Endothelial cell of umbilical vein (primary cell): ENCODE data around the gene MLF2. TPM values are rescaled to one million over a fixed set of nuclear protein-coding genes. Genes with fewer than 3 reads are reported as not detected.
A peak's percentile ranks its signal among the peaks of the same experiment; 100 is the strongest.

Experiments
- BruUV-seq: library from RNA; stranded (reverse); fragments of 400-500 nt; replicated peaks from 2 replicates; lab custom pipeline; 2021; lab: Mats Ljungman, UMichigan
- CTCF ChIA-PET: fragments of 300-600, 350-600 bp; sonication (Branson Sonifier 250); formaldehyde crosslinking; loops from one replicate; lab custom pipeline; 2021; ENCODE audit warnings: antibody characterized with exemption, inconsistent platforms; lab: Charles Lee
- POLR2A ChIA-PET: fragments of 300-600, 350-600 bp; sonication (Branson Sonifier 250); formaldehyde crosslinking; loops from one replicate; lab custom pipeline; 2021; ENCODE audit warnings: antibody characterized with exemption, inconsistent platforms; lab: Charles Lee
- DNase-seq: peaks from one replicate; pipeline ENCODE4 v3.0.0-alpha.2; 2011; ENCODE audit warnings: low read depth, low spot score
- FAIRE-seq: peaks from 2 replicates; lab custom pipeline; 2011; peaks lifted over from hg19 to GRCh38; lab: Jason Lieb, UNC
- H2AFZ ChIP-seq: 2 replicates; pipeline ENCODE4 v1.6.0; 2012; ENCODE audit warnings: low read depth, low read length, control low read depth, inconsistent platforms
- H3K27ac ChIP-seq: 2 replicates; pipeline ENCODE4 v1.5.1; 2011; ENCODE audit warnings: low read depth, mild to moderate bottlenecking, control low read depth, low read length, moderate library complexity; ENCODE audit not compliant: insufficient read depth
- H3K27me3 ChIP-seq, 2 experiments: 2 replicates each; pipeline versions ENCODE4 v1.6.0 to v1.6.1; 2011; ENCODE audit warnings: low read length in 2 of 2, mixed read lengths in 1 of 2; ENCODE audit not compliant: control insufficient read depth in 2 of 2, insufficient read depth in 2 of 2
- H3K36me3 ChIP-seq, 2 experiments: 2 replicates in 1 of 2; 3 replicates in 1 of 2; pipeline ENCODE4 v1.5.1; 2011; ENCODE audit warnings: low read length in 2 of 2, mild to moderate bottlenecking in 1 of 2, moderate library complexity in 1 of 2; ENCODE audit not compliant: control insufficient read depth in 2 of 2, insufficient read depth in 2 of 2; ENCODE audit errors: extremely low read depth in 1 of 2
- H3K4me1 ChIP-seq: 3 replicates; pipeline ENCODE4 v1.5.1; 2011; ENCODE audit warnings: mild to moderate bottlenecking, low read length; ENCODE audit not compliant: control insufficient read depth, insufficient read depth; ENCODE audit errors: extremely low read depth
- H3K4me2 ChIP-seq: 2 replicates; pipeline ENCODE4 v1.6.1; 2011; ENCODE audit warnings: low read length, control low read depth, mixed read lengths; ENCODE audit not compliant: insufficient read depth
- H3K4me3 ChIP-seq, 3 experiments: fragments of 200-600 bp in 1 of 3; sonication (generic), shearing (Covaris generic) in 1 of 3; replicated peaks in 1 of 3; 2 replicates each; pipeline ENCODE4 v1.5.1; 2011 to 2016; ENCODE audit warnings: control low read depth in 3 of 3, low read length in 3 of 3, mild to moderate bottlenecking in 2 of 3, inconsistent platforms in 1 of 3, low read depth in 1 of 3, moderate library complexity in 1 of 3; ENCODE audit not compliant: insufficient read depth in 1 of 3
- H3K79me2 ChIP-seq: 2 replicates; pipeline ENCODE4 v1.6.0; 2012; ENCODE audit warnings: low read length, inconsistent platforms; ENCODE audit not compliant: control insufficient read depth, insufficient read depth
- H3K9ac ChIP-seq: replicated peaks from 2 replicates; pipeline ENCODE3; 2011; ENCODE audit warnings: low read length, control low read depth; ENCODE audit not compliant: insufficient read depth; ENCODE audit errors: extremely low read depth
- H3K9me1 ChIP-seq: replicated peaks from 3 replicates; pipeline ENCODE4 v1.6.0; 2011; ENCODE audit warnings: mild to moderate bottlenecking, low read length; ENCODE audit not compliant: control insufficient read depth, insufficient read depth; ENCODE audit errors: extremely low read depth
- H3K9me3 ChIP-seq: replicated peaks from 2 replicates; pipeline ENCODE4 v1.5.1; 2012; ENCODE audit warnings: low read length, inconsistent platforms; ENCODE audit not compliant: control insufficient read depth, insufficient read depth
- H4K20me1 ChIP-seq: replicated peaks from 2 replicates; pipeline ENCODE3; 2011; ENCODE audit warnings: mild to moderate bottlenecking, low read length; ENCODE audit not compliant: control insufficient read depth, insufficient read depth; ENCODE audit errors: extremely low read depth
- EZH2 ChIP-seq: IDR thresholded peaks from 2 replicates; pipeline ENCODE4 v1.6.1; 2012; ENCODE audit warnings: borderline replicate concordance, low read depth, mild to moderate bottlenecking, moderate library complexity, low read length, inconsistent platforms; ENCODE audit not compliant: severe bottlenecking
- FOS ChIP-seq: IDR thresholded peaks from 2 replicates; pipeline ENCODE4 v1.6.1; 2011; ENCODE audit warnings: mild to moderate bottlenecking, low read length, moderate library complexity, borderline replicate concordance; ENCODE audit not compliant: insufficient read depth
- GATA2 ChIP-seq: IDR thresholded peaks from 2 replicates; pipeline ENCODE4 v1.7.0; 2011; ENCODE audit warnings: low read depth, mild to moderate bottlenecking, moderate library complexity, mixed read lengths, low read length; ENCODE audit not compliant: insufficient read length, insufficient read depth
- JUN ChIP-seq: IDR thresholded peaks from 2 replicates; pipeline ENCODE4 v1.6.1; 2011; ENCODE audit warnings: borderline replicate concordance, low read depth; ENCODE audit not compliant: insufficient read length, insufficient read depth
- MYC ChIP-seq: IDR thresholded peaks from one replicate; pipeline ENCODE4 v1.6.1; 2011; ENCODE audit warnings: mild to moderate bottlenecking, low read depth, low read length
- POLR2A ChIP-seq: IDR thresholded peaks from 2 replicates; pipeline ENCODE4 v1.6.1; 2012; ENCODE audit warnings: low read depth, mild to moderate bottlenecking, control low read depth, low read length
- POLR2AphosphoS5 ChIP-seq: IDR thresholded peaks from 2 replicates; pipeline ENCODE4 v1.6.1; 2012; ENCODE audit warnings: low read depth, mild to moderate bottlenecking, control low read depth, low read length, moderate library complexity; ENCODE audit not compliant: insufficient read depth
- dilution Hi-C: fragments of 300-500 bp; cut with MboI; formaldehyde crosslinking; loops from one replicate; pipeline ENCODE4 v1.15.0; 2019; ENCODE audit warnings: low sequenced_read_pairs; ENCODE audit not compliant: extremely low pct_ligation_motif_present
- intact Hi-C: fragments of 100-400 bp; cut with micrococcal nuclease; formaldehyde crosslinking; loops from one replicate; pipeline ENCODE4 v1.10.0; 2022
- polyA plus RNA-seq, 4 experiments: library from polyadenylated mRNA; depleted of rRNA in 3 of 4; stranded (reverse) in 3 of 4; unstranded in 1 of 4; fragments of >200 nt; gene quantifications; 2 replicates each; pipeline versions ENCODE4 v1.2.1 to v1.2.3, GENCODE V29; 2011 to 2012; ENCODE audit warnings: missing spikeins in 1 of 4
- total RNA-seq: library from RNA; stranded (reverse); gene quantifications from 2 replicates; pipeline ENCODE4 v1.2.3, GENCODE V29; 2021
- TF ChIP-seq, protein P1 (sequence below), 2 donors: IDR thresholded peaks; 1 replicate in 1 of 2; 2 replicates in 1 of 2; pipeline ENCODE4 v1.5.1; 2011; ENCODE audit warnings: low read length in 2 of 2, mild to moderate bottlenecking in 2 of 2, moderate library complexity in 2 of 2, control low read depth in 1 of 2, inconsistent platforms in 1 of 2, low read depth in 1 of 2; ENCODE audit not compliant: insufficient read depth in 1 of 2; ENCODE audit errors: extremely low read depth in 1 of 2
- TF ChIP-seq, protein P2 (sequence below): IDR thresholded peaks from 2 replicates; pipeline ENCODE4 v1.6.1; 2011; ENCODE audit not compliant: insufficient read depth, insufficient read length

Gene MLF2
- total and polyA plus RNA-seq, 2 donors (not counting 3 experiments of a cell fraction or from before 2014, with no cell fraction given), result 147 to 306 TPM

GRCh38 chr12:6699259-6699988 lies 53.5 kb downstream of the MLF2 start:
- no TSS peak for BruUV-seq
- DNase-seq, result no peak
- Histone ChIP-seq H4K20me1 (no peaks in the 10 kb centered on the region), H3K36me3 (no peaks in the 10 kb centered on the region), H2AFZ (peak overlapping the region; percentile 24), H3K79me2 (no peaks in the 10 kb centered on the region), H3K4me1 (peaks cover 4% of the 10 kb centered on the region), H3K27ac (no peak overlapping the region), H3K4me3 (no peak overlapping the region), H3K9me1 (no peaks in the 10 kb centered on the region), H3K9ac (no peak overlapping the region), H3K4me2 (no peak overlapping the region), H3K9me3 (no peaks in the 10 kb centered on the region), H3K27me3 (peaks cover 33 to 47% of the 10 kb centered on the region in 2 experiments)
- intact Hi-C loops (loop anchor here (1.0 to 5.0 kb wide), 2 partner anchors 10 to 147 kb away; partner anchors contain the start of gene ZNF384), dilution Hi-C loops (no loop called here)
- ChIA-PET POLR2A (no interaction called here), CTCF (interaction anchor here (1.3 to 4.8 kb wide), 5 partner anchors 10 to 135 kb away, joined by 3 to 63 read pairs (median 7); no protein-coding TSS in a partner anchor)
- TF ChIP-seq GATA2 (no peak), POLR2A (no peak), EZH2 (peak; percentile 81), FOS (no peak), POLR2AphosphoS5 (no peak), MYC (no peak), JUN (no peak)
- TF ChIP-seq, protein P1, sequence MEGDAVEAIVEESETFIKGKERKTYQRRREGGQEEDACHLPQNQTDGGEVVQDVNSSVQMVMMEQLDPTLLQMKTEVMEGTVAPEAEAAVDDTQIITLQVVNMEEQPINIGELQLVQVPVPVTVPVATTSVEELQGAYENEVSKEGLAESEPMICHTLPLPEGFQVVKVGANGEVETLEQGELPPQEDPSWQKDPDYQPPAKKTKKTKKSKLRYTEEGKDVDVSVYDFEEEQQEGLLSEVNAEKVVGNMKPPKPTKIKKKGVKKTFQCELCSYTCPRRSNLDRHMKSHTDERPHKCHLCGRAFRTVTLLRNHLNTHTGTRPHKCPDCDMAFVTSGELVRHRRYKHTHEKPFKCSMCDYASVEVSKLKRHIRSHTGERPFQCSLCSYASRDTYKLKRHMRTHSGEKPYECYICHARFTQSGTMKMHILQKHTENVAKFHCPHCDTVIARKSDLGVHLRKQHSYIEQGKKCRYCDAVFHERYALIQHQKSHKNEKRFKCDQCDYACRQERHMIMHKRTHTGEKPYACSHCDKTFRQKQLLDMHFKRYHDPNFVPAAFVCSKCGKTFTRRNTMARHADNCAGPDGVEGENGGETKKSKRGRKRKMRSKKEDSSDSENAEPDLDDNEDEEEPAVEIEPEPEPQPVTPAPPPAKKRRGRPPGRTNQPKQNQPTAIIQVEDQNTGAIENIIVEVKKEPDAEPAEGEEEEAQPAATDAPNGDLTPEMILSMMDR (IDR thresholded peaks at IDR 0.05; ENCODE audit: extremely low read depth in 1 of 2, insufficient read depth in 1 of 2, low read depth in 1 of 2, low read length in 2 of 2), result no peak
- TF ChIP-seq, protein P2, sequence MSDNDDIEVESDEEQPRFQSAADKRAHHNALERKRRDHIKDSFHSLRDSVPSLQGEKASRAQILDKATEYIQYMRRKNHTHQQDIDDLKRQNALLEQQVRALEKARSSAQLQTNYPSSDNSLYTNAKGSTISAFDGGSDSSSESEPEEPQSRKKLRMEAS, result no peak
- no peak for FAIRE-seq
